ENCODE measurements around the gene ACOXL. TPM values are rescaled to one million over a fixed set of nuclear protein-coding genes. Genes with fewer than 3 reads are reported as not detected.

The ACOXL gene
- total and polyA plus RNA-seq, 10 of the 15 experiments (the other 5 are each of a cell fraction or from before 2014, with no cell fraction given) = 0.05 to 1.3 (median 0.71) TPM

GRCh38 chr2:110712737-110713136, 19.6 kb upstream of the ACOXL start:
- intact Hi-C loops (cut with micrococcal nuclease; ENCODE audit: unreplicated experiment) = no loop called here
- no peaks in the 10 kb centered on the region for H3K79me2 ChIP-seq (ENCODE audit: control insufficient read depth, insufficient read depth, low read length)
- peaks cover 0 to 3% of the 10 kb centered on the region in 2 experiments; a peak in 1 of 4 replicates for H3K27me3 ChIP-seq (replicated peaks in 1 of 2; ENCODE audit: control insufficient read depth in 2 of 2, insufficient read depth in 2 of 2, low read length in 1 of 2)
- no TSS peak for BruUV-seq (replicated peaks)
- POLR2A ChIA-PET = interaction anchor here (0.6 to 1.6 kb wide), 3 partner anchors 9 to 73 kb away, joined by 3 to 4 read pairs (median 4); no protein-coding TSS in a partner anchor
- H2AFZ ChIP-seq (ENCODE audit: control insufficient read depth, low read depth, low read length) = no peak overlapping the region
- H3K27ac ChIP-seq (ENCODE audit: control insufficient read depth, insufficient read depth) = no peak overlapping the region
- H3K36me3 ChIP-seq (ENCODE audit: control insufficient read depth in 2 of 2, insufficient read depth in 2 of 2, low read length in 1 of 2) = no peaks in the 10 kb centered on the region
- no peak for DNase-seq (ENCODE audit: low read depth, low spot score)
- no peak for ATAC-seq
- RAD21 ChIA-PET (ENCODE audit: unreplicated experiment) = interaction anchor here (1.4 to 1.6 kb wide), 2 partner anchors 35 to 43 kb away, joined by 4 read pairs; partner anchors contain the start of gene BUB1
- CTCF ChIA-PET = no interaction called here
- WGBS (ENCODE audit: insufficient coverage, insufficient replicate concordance, low lambda C conversion rate, missing lambda C conversion rate) = 46% methylated on average over 1 of the region's 1 CpG
- no peaks in the 10 kb centered on the region for H3K4me1 ChIP-seq (ENCODE audit: control insufficient read depth, insufficient read depth, low read length)
- no peaks in the 10 kb centered on the region for H3K9me3 ChIP-seq (replicated peaks; ENCODE audit: control insufficient read depth, insufficient read depth, low read length)
- no peak for FAIRE-seq
- in situ Hi-C loops (cut with MboI) = no loop called here
- H3K9ac ChIP-seq (ENCODE audit: control insufficient read depth, insufficient read depth, low read length) = no peak overlapping the region
- H3K4me3 ChIP-seq = no peak overlapping the region
- H3K4me2 ChIP-seq (ENCODE audit: control insufficient read depth, insufficient read depth) = no peak overlapping the region
- SMC1A ChIA-PET (ENCODE audit: uncharacterized antibody, unreplicated experiment) = interaction anchor here (1.3 to 2.3 kb wide), 5 partner anchors 9 to 37 kb away, joined by 3 to 11 read pairs (median 4); no protein-coding TSS in a partner anchor
- no peaks in the 10 kb centered on the region for H4K20me1 ChIP-seq (ENCODE audit: control insufficient read depth, insufficient read depth)
- TF ChIP-seq, protein P1, sequence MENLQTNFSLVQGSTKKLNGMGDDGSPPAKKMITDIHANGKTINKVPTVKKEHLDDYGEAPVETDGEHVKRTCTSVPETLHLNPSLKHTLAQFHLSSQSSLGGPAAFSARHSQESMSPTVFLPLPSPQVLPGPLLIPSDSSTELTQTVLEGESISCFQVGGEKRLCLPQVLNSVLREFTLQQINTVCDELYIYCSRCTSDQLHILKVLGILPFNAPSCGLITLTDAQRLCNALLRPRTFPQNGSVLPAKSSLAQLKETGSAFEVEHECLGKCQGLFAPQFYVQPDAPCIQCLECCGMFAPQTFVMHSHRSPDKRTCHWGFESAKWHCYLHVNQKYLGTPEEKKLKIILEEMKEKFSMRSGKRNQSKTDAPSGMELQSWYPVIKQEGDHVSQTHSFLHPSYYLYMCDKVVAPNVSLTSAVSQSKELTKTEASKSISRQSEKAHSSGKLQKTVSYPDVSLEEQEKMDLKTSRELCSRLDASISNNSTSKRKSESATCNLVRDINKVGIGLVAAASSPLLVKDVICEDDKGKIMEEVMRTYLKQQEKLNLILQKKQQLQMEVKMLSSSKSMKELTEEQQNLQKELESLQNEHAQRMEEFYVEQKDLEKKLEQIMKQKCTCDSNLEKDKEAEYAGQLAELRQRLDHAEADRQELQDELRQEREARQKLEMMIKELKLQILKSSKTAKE (IDR thresholded peaks at IDR 0.05; ENCODE audit: low read depth, poor library complexity, severe bottlenecking) = no peak
- TF ChIP-seq MEF2B (IDR thresholded peaks at IDR 0.05; ENCODE audit: partially characterized antibody, poor library complexity, severe bottlenecking) (no peak), ZNF592 (IDR thresholded peaks at IDR 0.05) (no peak), RUNX3 (IDR thresholded peaks at IDR 0.05; ENCODE audit: low read length) (no peak), IRF3 (IDR thresholded peaks at IDR 0.05) (no peak), MTA2 (IDR thresholded peaks at IDR 0.05; ENCODE audit: low read depth) (no peak), IRF5 (IDR thresholded peaks at IDR 0.05; ENCODE audit: borderline replicate concordance) (no peak), SRF (IDR thresholded peaks at IDR 0.05; ENCODE audit: low read depth in 2 of 2, low read length in 2 of 2) (no peak), POU2F2 (IDR thresholded peaks at IDR 0.05; ENCODE audit: borderline replicate concordance, low read depth, low read length) (no peak), NRF1 (conservative IDR thresholded peaks at IDR 0.05; ENCODE audit: low read depth, low read length) (no peak), KAT2A (conservative IDR thresholded peaks at IDR 0.05; ENCODE audit: control insufficient read depth, low read depth, low read length) (no peak), ESRRA (IDR thresholded peaks at IDR 0.05; ENCODE audit: low read length) (no peak), TBL1XR1 (IDR thresholded peaks at IDR 0.05; ENCODE audit: low read depth, low read length) (no peak)
- TF ChIP-seq, protein P2, sequence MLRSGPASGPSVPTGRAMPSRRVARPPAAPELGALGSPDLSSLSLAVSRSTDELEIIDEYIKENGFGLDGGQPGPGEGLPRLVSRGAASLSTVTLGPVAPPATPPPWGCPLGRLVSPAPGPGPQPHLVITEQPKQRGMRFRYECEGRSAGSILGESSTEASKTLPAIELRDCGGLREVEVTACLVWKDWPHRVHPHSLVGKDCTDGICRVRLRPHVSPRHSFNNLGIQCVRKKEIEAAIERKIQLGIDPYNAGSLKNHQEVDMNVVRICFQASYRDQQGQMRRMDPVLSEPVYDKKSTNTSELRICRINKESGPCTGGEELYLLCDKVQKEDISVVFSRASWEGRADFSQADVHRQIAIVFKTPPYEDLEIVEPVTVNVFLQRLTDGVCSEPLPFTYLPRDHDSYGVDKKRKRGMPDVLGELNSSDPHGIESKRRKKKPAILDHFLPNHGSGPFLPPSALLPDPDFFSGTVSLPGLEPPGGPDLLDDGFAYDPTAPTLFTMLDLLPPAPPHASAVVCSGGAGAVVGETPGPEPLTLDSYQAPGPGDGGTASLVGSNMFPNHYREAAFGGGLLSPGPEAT (IDR thresholded peaks at IDR 0.05; ENCODE audit: low read depth) = no peak

Data from GM12878 (cell line).